AG04450 (cell line): ENCODE measurements around the gene SOBP. TPM values are rescaled to one million over a fixed set of nuclear protein-coding genes. Genes with fewer than 3 reads are reported as not detected.

Experiments
- CTCF ChIA-PET: fragments of 300-600, 350-600 bp; formaldehyde crosslinking; extraction: SDS; loops from one replicate; lab custom pipeline; 2022; ENCODE audit warnings: antibody characterized with exemption, inconsistent platforms; lab: Charles Lee
- POLR2A ChIA-PET: fragments of 350-600 bp; formaldehyde crosslinking; extraction: SDS; loops from one replicate; lab custom pipeline; 2021; ENCODE audit warnings: antibody characterized with exemption, inconsistent platforms; lab: Yijun Ruan, JAX
- DNase-seq: peaks from one replicate; pipeline ENCODE4 v3.0.0-alpha.2; 2011; ENCODE audit warnings: low read depth, low spot score
- H3K27ac ChIP-seq: one replicate; pipeline ENCODE4 v1.5.1; 2012; ENCODE audit warnings: low read depth, low read length, control low read depth
- H3K27me3 ChIP-seq: one replicate; pipeline ENCODE4 v1.6.0; 2012; ENCODE audit warnings: low read length; ENCODE audit not compliant: control insufficient read depth, insufficient read depth
- H3K4me3 ChIP-seq: 2 replicates; pipeline ENCODE4 v1.5.1; 2011; ENCODE audit warnings: mild to moderate bottlenecking, low read depth, low read length, control low read depth
- H3K9me3 ChIP-seq: 2 replicates; pipeline ENCODE4 v1.5.1; 2012; ENCODE audit warnings: low read length; ENCODE audit not compliant: control insufficient read depth, insufficient read depth
- CTCF ChIP-seq: IDR thresholded peaks from 2 replicates; pipeline ENCODE4 v1.5.1; 2011; ENCODE audit warnings: low read depth, low read length, control low read depth, inconsistent platforms
- polyA plus RNA-seq: library from polyadenylated mRNA; depleted of rRNA; stranded (reverse); fragments of >200 nt; gene quantifications from 2 replicates; pipeline ENCODE4 v1.2.3, GENCODE V29; 2011

Gene SOBP
- polyA plus RNA-seq, 1 experiment = 0.76 TPM

DNA sequence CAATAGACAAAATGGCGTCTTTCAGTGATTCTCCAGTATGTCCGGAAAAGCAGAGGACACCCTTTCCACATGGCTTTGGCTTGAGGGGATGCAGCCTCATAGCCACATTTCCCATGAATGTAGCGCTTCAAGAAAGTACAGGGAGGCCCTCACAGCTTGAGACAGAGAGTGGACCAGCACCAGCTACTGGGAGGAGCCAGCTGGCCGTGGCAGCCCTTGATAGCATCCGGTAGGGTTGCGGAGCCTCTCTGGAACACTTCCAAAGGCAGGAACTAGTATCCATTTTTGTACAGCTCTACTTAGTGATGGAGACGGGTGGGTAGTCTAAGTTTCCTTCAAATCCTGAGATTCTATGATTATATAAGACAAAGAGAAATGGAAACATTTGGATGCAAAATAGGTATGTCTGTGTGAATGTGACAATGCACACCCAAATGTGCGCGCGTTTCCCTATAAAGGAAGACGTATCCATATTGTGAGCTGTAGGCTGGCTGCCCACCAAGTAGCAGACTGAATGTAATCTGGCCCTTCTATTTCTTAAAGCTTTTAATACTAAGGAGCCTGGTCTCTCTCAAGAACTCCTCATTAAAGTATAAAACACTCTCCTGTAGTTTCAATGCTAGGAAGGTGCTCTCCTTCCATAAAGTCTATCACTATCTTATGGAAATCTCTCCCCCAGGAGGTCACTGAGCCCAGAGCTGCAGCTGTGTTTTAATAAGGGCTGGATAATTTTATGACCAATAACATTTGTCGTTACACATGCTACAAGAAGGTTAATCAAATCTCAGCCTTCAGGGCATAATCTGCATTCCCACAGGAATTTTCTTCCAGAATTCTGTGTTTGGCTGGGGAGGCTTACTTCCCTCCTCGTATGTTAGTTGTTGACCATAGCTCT is 74.0 kb downstream of the SOBP start:
- no peak overlapping the region for H3K27ac ChIP-seq
- POLR2A ChIA-PET = interaction anchor here (0.5 kb wide), 1 partner anchor 423 kb away, joined by 7 read pairs; no protein-coding TSS in a partner anchor

DNA sequence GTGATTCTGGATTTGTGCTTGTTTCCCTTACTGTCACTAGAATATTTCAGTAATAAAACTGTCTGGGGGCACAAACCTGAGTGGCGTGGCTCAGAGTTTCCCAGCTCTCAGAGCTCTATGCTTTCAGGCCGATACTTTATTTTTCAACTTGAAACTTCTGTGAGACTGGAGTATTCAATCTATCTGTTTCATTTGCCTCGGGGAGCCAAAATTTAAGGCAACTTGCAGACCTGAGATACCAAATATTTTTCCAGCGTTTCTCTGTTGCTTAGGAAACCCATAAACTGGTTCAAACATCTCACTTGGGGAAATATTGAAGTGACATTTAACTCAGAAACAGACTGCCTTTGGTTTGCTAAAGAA is 74.7 kb downstream of the SOBP start:
- H3K9me3 ChIP-seq = no peaks in the 10 kb centered on the region
- H3K27ac ChIP-seq = no peak overlapping the region
- POLR2A ChIA-PET = no interaction called here
- no peaks in the 10 kb centered on the region for H3K27me3 ChIP-seq
- no peak for DNase-seq
- no peak for TF ChIP-seq CTCF
- H3K4me3 ChIP-seq = no peak overlapping the region
- CTCF ChIA-PET = no interaction called here

More for the DNA sequence above, 74.0 kb downstream of the SOBP start:
- H3K27me3 ChIP-seq = no peaks in the 10 kb centered on the region
- TF ChIP-seq CTCF = no peak
- CTCF ChIA-PET = no interaction called here
- DNase-seq = no peak
- H3K4me3 ChIP-seq = no peak overlapping the region
- H3K9me3 ChIP-seq = no peaks in the 10 kb centered on the region

GRCh38 chr6:107565165-107565723 is 75.3 kb downstream of the SOBP start:
- CTCF ChIA-PET = no interaction called here

GRCh38 chr6:107567643-107568042 is 77.7 kb downstream of the SOBP start:
- ChIA-PET CTCF (no interaction called here), POLR2A (no interaction called here)
- no peaks in the 10 kb centered on the region for H3K27me3 ChIP-seq
- DNase-seq = no peak
- H3K4me3 ChIP-seq = no peak overlapping the region
- H3K27ac ChIP-seq = no peak overlapping the region
- H3K9me3 ChIP-seq = no peaks in the 10 kb centered on the region
- no peak for TF ChIP-seq CTCF

More at GRCh38 chr6:107565165-107565723, 75.3 kb downstream of the SOBP start:
- no peak overlapping the region for H3K27ac ChIP-seq
- no peak for TF ChIP-seq CTCF
- POLR2A ChIA-PET = no interaction called here
- no peaks in the 10 kb centered on the region for H3K9me3 ChIP-seq
- no peak overlapping the region for H3K4me3 ChIP-seq
- no peaks in the 10 kb centered on the region for H3K27me3 ChIP-seq
- DNase-seq = no peak

GRCh38 chr6:107569473-107569872 is 79.6 kb downstream of the SOBP start:
- DNase-seq = no peak
- POLR2A ChIA-PET = no interaction called here
- H3K27ac ChIP-seq = no peak overlapping the region
- CTCF ChIA-PET = no interaction called here
- TF ChIP-seq CTCF = no peak
- H3K27me3 ChIP-seq = no peaks in the 10 kb centered on the region
- no peak overlapping the region for H3K4me3 ChIP-seq
- no peaks in the 10 kb centered on the region for H3K9me3 ChIP-seq
